ENCODE data around the gene DACT2. TPM values are rescaled to one million over a fixed set of nuclear protein-coding genes. Genes with fewer than 3 reads are reported as not detected.

The DACT2 gene
- total RNA-seq, 2 experiments from 2014 or later = not detected

DNA sequence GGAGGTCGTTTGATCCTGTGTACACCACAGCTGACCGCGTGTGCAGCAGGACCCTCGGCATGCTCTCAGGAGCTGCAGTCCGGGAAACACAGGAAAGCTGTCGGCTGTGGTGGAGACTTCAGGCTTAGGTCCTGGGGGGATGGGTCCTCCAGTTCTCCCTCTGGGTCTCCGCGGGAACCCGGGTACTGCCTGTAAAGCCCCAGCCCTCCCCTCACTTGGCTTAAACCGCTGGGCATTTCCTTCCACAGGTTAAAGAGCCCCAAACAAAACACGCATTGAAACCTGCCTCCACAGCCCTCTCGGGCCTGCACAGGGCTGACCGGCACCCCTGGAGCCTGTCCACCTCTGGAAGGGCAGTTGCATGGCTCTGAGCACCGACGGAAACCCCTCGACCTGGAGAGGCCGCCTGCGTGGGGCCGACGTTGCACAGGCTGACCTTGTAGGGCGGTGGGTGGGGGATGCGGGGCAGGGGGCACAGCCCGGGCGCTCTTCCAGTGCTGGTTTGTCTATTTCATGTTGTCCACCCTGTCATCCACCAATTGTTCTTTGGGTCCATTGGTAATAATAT, 59.1 kb downstream of the DACT2 start:
- no peaks in the 10 kb centered on the region for H3K27me3 Mint-ChIP-seq
- no peak overlapping the region for H3K27ac Mint-ChIP-seq
- H3K4me1 Mint-ChIP-seq = no peaks in the 10 kb centered on the region
- no peaks in the 10 kb centered on the region for H3K36me3 Mint-ChIP-seq
- POLR2A ChIA-PET = no interaction called here
- DNase-seq (no peak), ATAC-seq (ENCODE audit: low read depth) (no peak)
- H3K4me3 Mint-ChIP-seq = no peak overlapping the region
- H3K9me3 Mint-ChIP-seq = peaks cover 2% of the 10 kb centered on the region

GRCh38 chr6:168258795-168259194, 60.8 kb downstream of the DACT2 start:
- no peak overlapping the region for H3K27ac Mint-ChIP-seq
- DNase-seq (no peak), ATAC-seq (ENCODE audit: low read depth) (no peak)
- H3K27me3 Mint-ChIP-seq = no peaks in the 10 kb centered on the region
- H3K9me3 Mint-ChIP-seq = peaks cover 2% of the 10 kb centered on the region
- no peak overlapping the region for H3K4me3 Mint-ChIP-seq
- no peaks in the 10 kb centered on the region for H3K36me3 Mint-ChIP-seq
- no peaks in the 10 kb centered on the region for H3K4me1 Mint-ChIP-seq
- POLR2A ChIA-PET = no interaction called here

GRCh38 chr6:168256940-168257339, 62.6 kb downstream of the DACT2 start:
- POLR2A ChIA-PET = no interaction called here
- Mint-ChIP-seq H3K4me1 (no peaks in the 10 kb centered on the region), H3K27ac (no peak overlapping the region), H3K27me3 (no peaks in the 10 kb centered on the region), H3K36me3 (no peaks in the 10 kb centered on the region), H3K9me3 (peaks cover 2% of the 10 kb centered on the region), H3K4me3 (no peak overlapping the region)
- DNase-seq (no peak), ATAC-seq (ENCODE audit: low read depth) (no peak)

Other genes with a start within 250 kb of the DACT2 start
- gene FRMD1, start 240.6 kb downstream of the DACT2 start, total RNA-seq = not detected
- gene SMOC2, start 121.4 kb upstream of the DACT2 start, total RNA-seq = not detected